HG03045 (cell line): ENCODE measurements around the gene CNTNAP5.

Source experiments
- ATAC-seq: cut with Tn5 transposase; IDR thresholded peaks from one replicate; pipeline ENCODE4 v1.9.1; 2021; ENCODE audit warnings: mild to moderate bottlenecking, moderate library complexity; ENCODE audit not compliant: unreplicated experiment

The CNTNAP5 gene

DNA sequence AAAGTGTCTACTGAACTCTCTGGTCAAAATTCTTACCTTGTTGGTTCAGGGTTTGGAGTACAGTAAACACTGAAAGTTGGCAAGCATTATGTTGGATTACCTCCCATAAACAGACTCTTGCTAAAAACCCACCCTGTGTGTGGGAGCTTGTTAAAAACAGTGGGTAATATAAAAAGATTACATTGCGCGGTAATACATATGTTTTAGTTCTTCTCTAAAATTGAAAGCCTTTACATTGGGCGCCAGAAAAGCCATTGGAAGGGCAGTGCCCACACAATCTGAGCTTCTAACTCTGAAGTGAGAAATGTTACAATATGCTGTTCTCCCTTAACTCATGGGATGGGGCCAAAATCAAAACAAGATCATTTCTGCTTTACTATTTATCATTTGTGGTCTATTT, 510.7 kb downstream of the CNTNAP5 start:
- ATAC-seq, result no peak

DNA sequence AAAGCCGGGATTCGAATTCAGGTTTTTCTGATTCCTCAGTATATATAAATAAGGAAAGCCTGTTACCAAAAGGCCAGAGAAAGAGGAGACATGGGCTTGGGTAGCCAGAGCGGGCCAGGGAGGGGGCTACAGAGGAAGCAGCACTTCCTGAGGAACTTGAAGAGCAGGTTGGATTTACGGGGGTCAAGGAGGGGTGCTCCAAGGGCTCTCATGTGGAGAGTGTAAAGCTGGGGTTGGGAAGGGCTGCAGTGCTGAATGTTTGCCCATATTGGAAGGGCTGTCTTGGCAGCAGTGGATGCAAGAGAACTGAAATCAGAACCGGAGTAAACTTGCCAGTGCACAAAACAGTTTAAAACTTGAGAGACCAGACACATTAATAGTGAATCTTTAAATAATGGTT, 511.5 kb downstream of the CNTNAP5 start:
- ATAC-seq, result no peak

GRCh38 chr2:124538549-124538948, 513.5 kb downstream of the CNTNAP5 start:
- no peak for ATAC-seq

GRCh38 chr2:124540805-124541204, 515.7 kb downstream of the CNTNAP5 start:
- no peak for ATAC-seq

DNA sequence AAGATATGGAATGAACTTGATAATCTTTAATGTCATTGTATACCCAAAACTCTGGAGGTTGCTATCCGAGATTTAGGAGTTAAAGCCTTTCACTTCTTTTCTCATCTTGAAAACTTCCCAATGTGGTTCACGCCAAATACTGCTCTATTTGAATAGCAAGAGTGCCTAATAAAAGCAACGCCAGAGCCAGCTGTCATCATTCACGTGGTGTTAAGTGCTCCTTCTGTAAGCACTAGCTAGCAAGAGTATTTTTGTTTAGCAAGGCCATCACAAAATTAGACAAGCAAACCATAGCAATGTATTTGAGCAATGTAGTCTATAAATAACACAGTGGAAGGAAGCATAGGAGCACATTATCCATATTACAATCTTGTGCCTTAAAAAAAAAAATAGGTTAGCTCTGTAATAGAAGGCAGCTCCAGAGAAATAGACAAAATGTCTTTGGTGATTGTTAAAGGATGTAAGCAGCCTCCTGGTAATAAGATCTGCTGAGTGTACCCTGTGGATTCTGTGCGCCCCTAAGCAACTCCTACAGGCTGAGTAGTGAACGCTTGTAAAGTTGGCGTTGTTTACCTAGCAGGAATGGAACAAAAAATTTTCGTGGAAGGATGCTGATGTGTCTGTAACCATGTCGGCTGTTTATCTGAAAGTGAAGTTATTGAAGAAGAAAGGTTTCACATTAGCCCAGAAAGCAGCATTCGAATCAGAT, 518.0 kb downstream of the CNTNAP5 start:
- ATAC-seq, result no peak

DNA sequence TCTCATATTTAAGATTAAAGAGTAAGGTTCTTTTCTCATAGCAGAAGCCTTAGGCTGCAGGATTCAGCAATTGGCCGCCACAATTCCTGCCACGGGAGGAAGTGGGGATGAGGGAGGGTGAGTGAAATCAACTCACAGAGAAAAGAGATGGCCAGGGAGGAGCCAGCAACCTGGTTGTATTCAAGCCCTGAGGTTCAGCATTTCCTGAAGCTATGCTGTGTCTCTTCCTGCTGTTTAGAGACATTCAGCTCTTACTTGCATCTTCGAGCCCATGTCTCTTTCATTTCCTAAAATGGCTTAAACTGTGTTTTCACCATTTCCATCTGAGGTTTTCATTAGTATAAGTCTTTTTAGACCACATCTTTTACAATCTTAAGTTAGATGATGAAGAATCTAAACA, 522.6 kb downstream of the CNTNAP5 start:
- ATAC-seq, result no peak

DNA sequence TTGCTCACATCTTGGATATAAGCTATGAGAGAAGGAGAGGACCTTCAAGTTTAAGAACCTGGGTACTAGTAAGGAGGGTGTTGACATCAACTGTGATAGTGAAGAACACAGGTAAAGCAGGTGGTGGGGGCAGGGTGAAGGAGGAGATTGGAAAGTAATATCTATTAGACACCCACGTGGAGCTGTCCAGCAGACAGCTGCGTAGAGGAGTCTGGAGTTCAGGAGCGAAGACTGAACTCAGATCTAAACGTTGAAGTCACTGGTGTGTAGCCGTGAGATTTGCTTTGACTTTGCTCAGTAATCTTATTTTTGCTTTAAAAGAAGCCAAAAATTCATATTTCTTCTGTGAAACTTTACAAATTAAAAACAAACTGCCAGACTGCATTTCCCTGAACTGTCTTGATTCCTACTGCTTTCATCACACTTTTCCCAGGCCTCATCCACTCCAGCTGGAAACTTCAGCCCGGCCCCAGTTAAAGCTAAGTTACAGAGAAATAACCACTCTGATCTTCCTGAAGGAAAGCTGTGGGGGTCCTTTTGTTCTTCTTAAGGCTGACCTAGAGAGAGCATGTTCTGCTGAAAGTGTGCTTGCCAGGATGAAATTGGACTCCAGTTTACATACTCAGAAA, 533.3 kb downstream of the CNTNAP5 start:
- no peak for ATAC-seq

DNA sequence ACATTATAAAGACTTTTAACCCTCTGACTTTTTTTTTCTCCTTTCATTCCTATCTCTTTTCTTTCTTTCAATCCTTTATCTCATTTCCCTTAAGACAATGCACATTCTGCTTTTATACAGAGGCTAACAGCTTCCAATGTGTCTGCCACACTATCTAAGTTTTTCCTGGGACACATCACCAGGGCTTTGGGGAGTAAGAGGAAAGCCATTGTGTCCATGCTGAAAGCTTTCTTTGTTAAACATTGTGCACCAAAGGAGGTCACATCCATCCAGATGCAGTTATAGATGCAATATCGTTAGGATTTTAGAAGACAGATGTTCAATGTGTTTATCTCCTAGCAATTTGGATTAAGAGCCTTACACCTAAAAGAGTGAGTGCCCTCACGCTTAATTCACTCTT, 534.1 kb downstream of the CNTNAP5 start:
- no peak for ATAC-seq

DNA sequence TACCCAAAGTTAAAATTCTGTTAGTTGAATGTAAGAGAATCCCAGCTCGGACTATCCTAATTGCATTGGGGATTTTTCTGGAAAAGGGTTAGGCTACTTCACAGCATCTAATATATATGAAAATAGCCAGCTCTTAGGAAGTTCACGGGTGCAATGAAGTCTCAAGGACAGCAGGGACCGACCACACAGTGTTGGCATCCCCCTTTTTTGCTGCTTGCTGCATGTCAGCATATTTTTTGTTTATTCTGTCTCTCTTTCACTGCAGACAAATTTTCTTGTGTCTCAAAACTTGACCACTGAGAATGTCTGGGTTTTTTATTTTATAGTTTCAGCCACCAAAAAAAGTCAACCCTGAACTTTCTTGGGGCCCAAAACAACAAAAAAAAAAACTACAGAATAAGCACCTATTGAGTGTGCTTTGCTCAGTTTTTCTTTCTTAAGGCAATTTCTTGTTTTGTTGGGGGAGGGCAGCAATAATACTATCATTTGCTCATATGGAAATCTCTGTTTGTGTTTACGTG, 535.6 kb downstream of the CNTNAP5 start:
- ATAC-seq, result no peak

DNA sequence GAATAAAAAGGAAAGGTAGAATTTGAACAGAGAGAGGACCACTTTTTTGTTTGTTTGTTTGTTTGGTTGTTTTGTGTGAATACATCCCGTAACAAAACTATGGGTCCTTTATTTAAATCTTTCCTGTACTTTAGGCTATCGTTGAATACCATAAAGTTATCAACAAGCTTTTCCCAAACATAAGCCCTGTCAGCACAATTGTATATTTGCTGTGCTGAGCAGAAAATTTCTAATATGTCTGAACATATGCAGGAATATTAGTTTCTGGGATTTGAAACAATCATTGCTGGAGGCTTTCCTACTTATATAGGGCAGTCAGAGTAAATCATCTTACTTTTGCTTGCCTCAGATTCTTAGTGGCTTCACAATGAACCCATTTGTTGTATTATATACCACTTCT, 536.4 kb downstream of the CNTNAP5 start:
- ATAC-seq, result no peak

GRCh38 chr2:124563426-124563825, 538.3 kb downstream of the CNTNAP5 start:
- ATAC-seq, result no peak

DNA sequence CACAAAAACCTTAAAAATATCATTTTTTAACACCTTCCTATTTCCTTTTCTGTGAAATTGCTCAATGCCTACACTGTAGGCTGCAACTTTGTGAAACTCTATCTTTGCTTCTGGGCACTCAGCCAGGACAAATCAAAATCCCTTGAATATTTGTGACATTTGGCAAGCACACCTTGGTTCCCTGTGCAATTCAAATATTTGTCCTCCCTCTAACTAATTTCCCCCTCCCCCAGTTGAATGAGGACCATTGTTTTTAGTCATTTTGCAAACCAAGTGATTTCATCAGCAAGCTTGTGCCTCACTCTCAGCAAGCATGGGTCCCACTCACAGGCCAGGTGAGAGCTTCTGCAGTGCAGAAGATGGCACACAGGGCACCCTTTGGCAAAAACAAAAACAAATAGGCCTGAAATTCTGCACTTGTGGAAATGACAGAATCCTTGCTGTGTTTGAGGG, 541.5 kb downstream of the CNTNAP5 start:
- no peak for ATAC-seq

GRCh38 chr2:124570872-124571271, 545.8 kb downstream of the CNTNAP5 start:
- ATAC-seq, result no peak

GRCh38 chr2:124571836-124572235, 546.7 kb downstream of the CNTNAP5 start:
- no peak for ATAC-seq

GRCh38 chr2:124572934-124573634, 548.0 kb downstream of the CNTNAP5 start:
- no peak for ATAC-seq

- ATAC-seq, result no peak
Observed at GRCh38 chr2:124575497-124575896, 550.4 kb downstream of the CNTNAP5 start.

DNA sequence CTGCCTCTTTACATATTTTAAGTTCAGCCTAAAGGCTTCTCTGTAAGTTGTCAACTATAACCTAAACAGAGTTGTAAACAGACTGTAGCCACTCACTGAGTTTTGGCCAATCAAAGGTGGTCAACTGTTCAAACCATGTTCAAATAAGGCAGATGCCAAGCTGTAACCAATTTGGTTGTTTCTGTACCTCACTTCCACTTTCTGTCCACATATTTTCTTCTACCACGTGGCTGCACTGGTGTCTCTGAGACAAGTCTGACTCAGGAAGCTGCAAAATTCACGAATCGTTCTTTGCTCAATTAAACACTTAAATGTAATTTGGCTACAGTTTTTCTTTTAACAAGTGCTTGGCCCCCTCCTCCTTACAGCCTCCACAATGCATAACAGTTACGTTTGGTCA, 555.2 kb downstream of the CNTNAP5 start:
- ATAC-seq, result no peak

DNA sequence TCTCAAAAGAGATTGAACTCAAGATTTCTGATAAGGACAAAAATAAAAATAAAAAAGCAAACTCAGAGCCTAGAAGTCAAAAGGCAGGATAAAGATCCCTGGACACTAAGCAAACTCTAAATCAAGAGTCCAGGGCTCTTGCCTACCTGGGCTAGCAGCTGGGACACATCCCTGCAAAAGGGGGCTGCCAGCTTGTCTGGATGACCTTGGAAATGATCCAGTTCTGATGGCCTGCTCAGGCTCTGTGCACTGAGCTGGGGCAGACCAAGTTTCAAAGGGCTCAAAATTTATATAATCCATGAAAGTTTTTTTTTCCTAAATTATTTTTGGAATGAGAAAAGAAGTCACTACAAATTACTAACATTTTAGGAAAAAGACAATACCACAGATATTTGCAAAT, 557.3 kb downstream of the CNTNAP5 start:
- no peak for ATAC-seq

- ATAC-seq, result no peak
Observed at GRCh38 chr2:124584615-124585014, 559.5 kb downstream of the CNTNAP5 start.

DNA sequence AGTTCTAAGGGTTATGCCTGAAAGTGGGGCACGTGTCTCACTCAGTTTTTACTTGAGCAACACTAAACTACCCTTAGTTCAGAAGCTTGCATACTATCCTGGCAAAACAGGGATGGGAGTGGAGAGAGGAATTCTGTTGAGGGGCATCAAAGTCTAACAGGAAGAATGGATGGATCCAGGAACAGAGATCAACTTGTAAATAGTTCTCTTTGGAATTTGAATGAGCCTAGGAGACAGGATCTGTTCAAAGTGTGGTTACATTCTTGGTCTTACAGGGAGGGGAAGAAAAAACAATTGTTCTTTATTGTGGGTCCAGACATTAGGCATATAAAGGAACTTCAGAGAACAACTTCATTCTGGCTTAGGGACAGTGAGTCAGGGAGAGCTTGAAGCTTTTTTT, 560.2 kb downstream of the CNTNAP5 start:
- ATAC-seq, result no peak

- no peak for ATAC-seq
Observed at GRCh38 chr2:124586210-124586609, 561.1 kb downstream of the CNTNAP5 start.

DNA sequence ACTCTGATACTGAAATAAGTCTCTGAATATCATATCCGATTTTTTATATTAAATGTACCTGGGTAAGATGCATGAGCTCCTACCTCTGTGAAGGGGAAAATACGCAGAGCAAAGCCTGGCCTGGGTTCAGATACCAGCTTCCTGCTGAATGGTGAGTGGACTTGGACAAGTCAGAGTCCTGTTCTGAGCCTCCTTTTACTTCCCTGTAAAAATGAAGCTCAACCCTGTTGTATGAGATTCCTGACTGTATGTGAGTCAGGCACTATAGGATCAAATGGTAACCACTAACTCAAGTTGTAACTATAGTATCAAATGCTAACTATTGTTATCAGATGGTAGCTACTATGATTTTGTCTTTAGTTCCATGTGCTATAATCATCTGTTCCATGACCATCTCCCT, 561.7 kb downstream of the CNTNAP5 start:
- ATAC-seq, result no peak
